ENCODE results near the gene FTO.

- peak; percentile 23 for TF ChIP-seq CTCF (IDR thresholded peaks at IDR 0.05; ENCODE audit: poor library complexity, severe bottlenecking)
- TF ChIP-seq EZH2 (IDR thresholded peaks at IDR 0.05; ENCODE audit: borderline replicate concordance, insufficient read depth, low read length, poor library complexity, severe bottlenecking) = no peak
- TF ChIP-seq TAF1 (IDR thresholded peaks at IDR 0.05; ENCODE audit: low read depth) = no peak
Observed at GRCh38 chr16:53692146-53692545, 11.8 kb upstream of the FTO start.

Data from neural cell (in vitro differentiated cells).